Urothelium cell line (cell line): ENCODE measurements around the gene GSDME.
"Not testable (repeated sequence)": the region's sequence is repeated elsewhere in the genome, so short reads cannot be mapped to it uniquely, and the experiment has no call there.

Source experiments
- DNase-seq: peaks from one replicate; pipeline ENCODE4 v3.0.0; 2011; ENCODE audit warnings: low spot score, mixed read lengths
- FAIRE-seq: peaks from 2 replicates; lab custom pipeline; 2011; peaks lifted over from hg19 to GRCh38; lab: Jason Lieb, UNC

Gene GSDME

DNA sequence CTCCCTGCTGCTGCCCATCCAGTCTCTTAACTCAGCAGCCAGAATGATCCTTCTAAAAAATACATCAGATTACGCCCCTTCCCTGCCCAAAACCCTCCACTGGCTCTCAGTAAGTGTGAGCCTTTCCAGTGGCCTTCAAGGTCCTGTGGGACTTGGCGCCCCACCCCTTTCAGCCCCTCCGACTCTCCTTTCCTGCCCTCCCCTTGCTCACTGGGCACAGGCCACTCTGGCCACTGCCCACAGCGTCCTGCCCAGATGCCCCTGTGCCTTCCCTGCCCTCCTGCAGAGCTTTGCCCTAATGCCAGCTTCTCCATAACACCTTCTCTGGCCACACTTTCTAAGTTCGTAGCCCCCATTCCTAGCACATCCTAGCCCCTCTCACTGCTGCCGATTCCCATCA is 13.8 kb downstream of the GSDME start:
- peak; percentile 5 for FAIRE-seq
- DNase-seq, result no peak

- FAIRE-seq, result no peak
Measured at GRCh38 chr7:24742506-24743162, 14.6 kb downstream of the GSDME start.

GRCh38 chr7:24741679-24742505 is 15.4 kb downstream of the GSDME start:
- DNase-seq, result peak; percentile 94
- FAIRE-seq, result peak; percentile 84

More at GRCh38 chr7:24742506-24743162, 14.6 kb downstream of the GSDME start:
- no peak for DNase-seq

GRCh38 chr7:24740871-24741270 is 16.4 kb downstream of the GSDME start:
- FAIRE-seq (no peak), DNase-seq (no peak)

DNA sequence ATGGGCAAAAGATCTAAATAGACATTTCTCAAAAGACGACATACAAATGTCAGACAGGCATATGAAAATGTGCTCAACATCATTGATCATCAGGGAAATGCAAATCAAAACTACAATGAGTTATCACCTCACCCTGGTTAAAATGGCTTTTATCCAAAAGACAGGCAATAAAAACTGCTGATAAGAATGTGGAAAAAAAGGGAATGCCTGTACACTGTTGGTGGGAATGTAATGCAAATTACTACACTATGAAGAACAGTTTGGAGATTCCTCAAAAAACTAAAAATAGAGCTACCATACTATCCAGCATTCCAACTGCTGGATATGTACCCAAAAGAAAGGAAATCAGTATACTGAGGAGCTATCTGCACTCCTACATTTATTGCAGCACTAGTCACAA is 18.0 kb downstream of the GSDME start:
- DNase-seq, result no peak

GRCh38 chr7:24738577-24738976 is 18.7 kb downstream of the GSDME start:
- FAIRE-seq (no peak), DNase-seq (no peak)

More for the DNA sequence above, 18.0 kb downstream of the GSDME start:
- FAIRE-seq, result no peak

DNA sequence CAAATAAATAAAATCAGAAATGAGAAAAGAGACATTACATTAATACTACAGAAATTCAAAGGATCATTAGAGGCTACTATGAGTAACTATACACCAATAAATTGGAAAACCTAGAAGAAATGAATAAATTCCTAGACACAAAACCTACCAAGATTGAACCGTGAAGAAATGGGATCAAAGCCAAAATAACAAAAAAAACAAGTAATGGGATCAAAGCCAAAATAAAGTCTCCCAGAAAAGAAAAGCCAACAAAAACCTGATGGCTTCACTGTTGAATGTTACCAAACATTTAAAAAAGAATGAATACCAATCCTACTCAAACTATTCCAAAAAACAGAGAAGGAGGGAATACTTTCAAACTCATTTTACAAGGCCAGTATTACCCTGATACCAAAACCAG is 20.0 kb downstream of the GSDME start:
- DNase-seq (no peak), FAIRE-seq (no peak)

DNA sequence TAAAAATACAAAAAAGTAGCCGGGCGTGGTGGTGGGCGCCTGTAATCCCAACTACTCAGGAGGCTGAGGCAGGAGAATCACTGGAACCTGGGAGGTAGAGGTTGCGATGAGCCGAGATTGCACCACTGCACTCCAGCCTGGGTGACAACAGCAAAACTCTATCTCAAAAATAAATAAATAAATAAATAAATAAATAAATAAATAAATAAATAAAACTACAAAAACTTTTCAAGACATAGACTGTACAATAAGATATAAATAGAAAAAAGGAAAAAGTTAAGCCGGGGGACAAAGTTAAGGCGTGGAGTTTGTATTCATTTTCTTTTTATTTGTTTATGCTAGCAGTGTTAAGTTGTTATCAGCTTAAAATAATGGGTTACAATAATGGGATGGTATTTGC is 21.7 kb downstream of the GSDME start:
- FAIRE-seq, DNase-seq: not testable (repeated sequence)

GRCh38 chr7:24734306-24734705 is 23.0 kb downstream of the GSDME start:
- DNase-seq (no peak), FAIRE-seq (no peak)

GRCh38 chr7:24733414-24734060 is 23.7 kb downstream of the GSDME start:
- FAIRE-seq (no peak), DNase-seq (no peak)

GRCh38 chr7:24732646-24733413 is 24.4 kb downstream of the GSDME start:
- no peak for FAIRE-seq
- DNase-seq, result peak; percentile 40

DNA sequence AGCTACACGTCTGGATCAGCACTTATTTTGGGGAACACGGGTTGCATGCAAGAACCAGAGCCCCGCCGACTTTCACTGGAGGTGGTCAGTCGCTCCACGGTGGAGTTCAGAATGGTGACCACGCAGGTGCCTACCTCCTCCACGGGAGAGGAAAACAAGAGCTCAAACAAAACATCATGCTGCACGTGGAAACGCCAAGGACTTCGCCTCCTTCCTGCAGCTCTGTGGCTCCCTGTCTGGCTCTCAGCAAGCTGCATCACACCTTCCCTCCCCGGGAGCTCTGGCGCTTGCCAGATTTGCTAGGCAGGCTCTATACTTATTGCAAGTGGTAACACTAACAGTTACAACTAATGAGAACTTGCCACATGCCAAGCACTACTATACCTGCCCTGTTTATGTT is 26.0 kb downstream of the GSDME start:
- FAIRE-seq, result no peak
- DNase-seq, result no peak

- DNase-seq, result no peak
- no peak for FAIRE-seq
Measured at GRCh38 chr7:24730018-24730369, 27.3 kb downstream of the GSDME start.

- no peak for FAIRE-seq
- no peak for DNase-seq
Measured at GRCh38 chr7:24729365-24730017, 27.8 kb downstream of the GSDME start.

GRCh38 chr7:24728503-24729364 is 28.5 kb downstream of the GSDME start:
- no peak for FAIRE-seq

DNA sequence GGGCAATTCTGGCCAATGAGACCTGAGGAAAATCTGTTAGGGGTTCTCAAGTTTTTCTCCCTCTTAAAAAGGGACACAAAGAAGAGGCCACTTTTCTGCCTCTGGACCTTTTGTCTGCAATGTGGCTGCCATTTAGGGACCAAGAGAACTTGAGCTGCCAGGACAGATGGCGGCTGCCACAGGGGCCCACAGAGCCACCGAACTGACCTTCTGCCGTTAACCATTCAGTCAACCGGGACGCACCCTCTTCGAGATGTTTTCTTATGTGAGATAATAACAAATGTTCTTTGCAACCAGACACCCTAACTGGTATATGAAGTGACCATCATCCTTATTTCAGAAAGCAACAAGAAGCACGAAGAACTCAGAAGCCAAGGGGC is 29.2 kb downstream of the GSDME start:
- FAIRE-seq (no peak), DNase-seq (no peak)

More at GRCh38 chr7:24728503-24729364, 28.5 kb downstream of the GSDME start:
- no peak for DNase-seq

- DNase-seq (no peak), FAIRE-seq (no peak)
Measured at GRCh38 chr7:24727154-24728120, 29.8 kb downstream of the GSDME start.

GRCh38 chr7:24725554-24726241 is 31.6 kb downstream of the GSDME start:
- DNase-seq (no peak), FAIRE-seq (no peak)
